CD4-positive, alpha-beta memory T cell (primary cell): ENCODE measurements around the gene PDGFRB. TPM values are rescaled to one million over a fixed set of nuclear protein-coding genes. Genes with fewer than 3 reads are reported as not detected.

ENCODE experiments used
- CTCF ChIA-PET: fragments of 350-600 bp; sonication (Branson Sonifier 250); formaldehyde crosslinking; loops from one replicate; lab custom pipeline; 2021; ENCODE audit warnings: inconsistent platforms; ENCODE audit not compliant: partially characterized antibody; lab: Charles Lee
- POLR2A ChIA-PET: fragments of 350-600 bp; sonication (Branson Sonifier 250); formaldehyde crosslinking; loops from one replicate; lab custom pipeline; 2021; ENCODE audit not compliant: partially characterized antibody; lab: Charles Lee
- DNase-seq, 5 donors: peaks; one replicate each; pipeline versions ENCODE4 v3.0.0 to v3.0.0-alpha.2; 2020 to 2022; ENCODE audit warnings: mixed read lengths in 1 of 5
- H3K27ac ChIP-seq: one replicate; pipeline ENCODE4 v1.7.0; 2013; ENCODE audit warnings: low read depth, low read length
- H3K27me3 ChIP-seq: 2 replicates; pipeline ENCODE4 v1.7.0; 2013; ENCODE audit warnings: mild to moderate bottlenecking, low read length, moderate library complexity; ENCODE audit not compliant: insufficient read depth
- H3K36me3 ChIP-seq: 2 replicates; pipeline ENCODE4 v1.7.0; 2013; ENCODE audit warnings: mild to moderate bottlenecking, low read length, moderate library complexity; ENCODE audit not compliant: insufficient read depth
- H3K4me1 ChIP-seq: 2 replicates; pipeline ENCODE4 v1.7.0; 2013; ENCODE audit warnings: mild to moderate bottlenecking, low read length, moderate library complexity; ENCODE audit not compliant: insufficient read depth
- H3K4me3 ChIP-seq, 2 donors: one replicate each; pipeline ENCODE4 v1.7.0; 2013; ENCODE audit warnings: low read length in 2 of 2, mild to moderate bottlenecking in 1 of 2
- H3K9me3 ChIP-seq, 2 donors: one replicate each; pipeline ENCODE4 v1.7.0; 2013; ENCODE audit warnings: low read length in 2 of 2, control low read depth in 1 of 2; ENCODE audit not compliant: control insufficient read depth in 1 of 2
- H3K27ac Mint-ChIP-seq, 7 donors: one replicate each; pipeline ENCODE4 v1.8.0; 2020 to 2021; ENCODE audit warnings: mixed read lengths in 7 of 7, mild to moderate bottlenecking in 6 of 7, inconsistent platforms in 3 of 7, moderate library complexity in 3 of 7
- H3K27me3 Mint-ChIP-seq, 2 donors: one replicate each; pipeline ENCODE4 v1.8.0; 2020 to 2021; ENCODE audit warnings: mixed read lengths in 2 of 2
- H3K36me3 Mint-ChIP-seq, 2 donors: one replicate each; pipeline ENCODE4 v1.8.0; 2020 to 2021; ENCODE audit warnings: mixed read lengths in 2 of 2, inconsistent platforms in 1 of 2, mild to moderate bottlenecking in 1 of 2
- H3K4me1 Mint-ChIP-seq, 4 donors: one replicate each; pipeline ENCODE4 v1.8.0; 2020 to 2021; ENCODE audit warnings: mixed read lengths in 4 of 4, mild to moderate bottlenecking in 1 of 4
- H3K4me3 Mint-ChIP-seq, 8 donors: one replicate each; pipeline ENCODE4 v1.8.0; 2020 to 2021; ENCODE audit warnings: mixed read lengths in 8 of 8, mild to moderate bottlenecking in 7 of 8, moderate library complexity in 6 of 8, inconsistent platforms in 3 of 8
- H3K9me3 Mint-ChIP-seq, 8 donors: one replicate each; pipeline ENCODE4 v1.8.0; 2020 to 2021; ENCODE audit warnings: mixed read lengths in 8 of 8, mild to moderate bottlenecking in 5 of 8, inconsistent platforms in 3 of 8, moderate library complexity in 1 of 8
- intact Hi-C: fragments of 100-400 bp; cut with micrococcal nuclease; formaldehyde crosslinking; loops from one replicate; pipeline ENCODE4 v1.15.1; 2023
- polyA plus RNA-seq, 2 donors: library from polyadenylated mRNA; unstranded; fragments of 300-500 nt; fragmentation: Illumina TruSeq; gene quantifications; one replicate each; pipeline ENCODE4 v1.2.3, GENCODE V29; 2021
- total RNA-seq, 2 experiments: library from RNA; stranded (reverse); gene quantifications; one replicate each; pipeline ENCODE4 v1.2.3, GENCODE V29; 2021

The PDGFRB gene
- total and polyA plus RNA-seq, 4 experiments from 2014 or later: not detected

GRCh38 chr5:150143350-150144245 is 12.0 kb downstream of the PDGFRB start:
- intact Hi-C loops: no loop called here
- POLR2A ChIA-PET: no interaction called here
- no peaks in the 10 kb centered on the region for H3K4me1 ChIP-seq
- DNase-seq: no peak
- Mint-ChIP-seq H3K9me3 (no peaks in the 10 kb centered on the region), H3K27me3 (peaks cover 0 to under 1% of the 10 kb centered on the region in 2 donors), H3K27ac (peak overlapping the region in 2 of 7 donors; percentile 52 to 54), H3K4me1 (peaks cover 0 to 2% (median 0%) of the 10 kb centered on the region in 4 donors), H3K4me3 (no peak overlapping the region), H3K36me3 (no peaks in the 10 kb centered on the region)
- no peaks in the 10 kb centered on the region for H3K27me3 ChIP-seq
- no peaks in the 10 kb centered on the region for H3K36me3 ChIP-seq
- no peaks in the 10 kb centered on the region for H3K9me3 ChIP-seq
- H3K27ac ChIP-seq: no peak overlapping the region
- no peak overlapping the region for H3K4me3 ChIP-seq
- CTCF ChIA-PET: no interaction called here

GRCh38 chr5:150142959-150143349 is 12.7 kb downstream of the PDGFRB start:
- H3K27me3 Mint-ChIP-seq: peaks cover 0 to 3% of the 10 kb centered on the region in 2 donors
- ChIA-PET POLR2A (no interaction called here), CTCF (no interaction called here)
- H3K4me1 Mint-ChIP-seq: peaks cover 0 to 2% (median 0%) of the 10 kb centered on the region in 4 donors
- no peaks in the 10 kb centered on the region for H3K9me3 Mint-ChIP-seq
- H3K27ac Mint-ChIP-seq: peak overlapping the region in 2 of 7 donors; percentile 17 to 49
- Histone ChIP-seq H3K27me3 (no peaks in the 10 kb centered on the region), H3K27ac (no peak overlapping the region), H3K9me3 (no peaks in the 10 kb centered on the region), H3K36me3 (no peaks in the 10 kb centered on the region), H3K4me1 (no peaks in the 10 kb centered on the region), H3K4me3 (no peak overlapping the region)
- no peak for DNase-seq
- intact Hi-C loops: no loop called here
- H3K4me3 Mint-ChIP-seq: no peak overlapping the region
- no peaks in the 10 kb centered on the region for H3K36me3 Mint-ChIP-seq

GRCh38 chr5:150142185-150142958 is 13.3 kb downstream of the PDGFRB start:
- CTCF ChIA-PET: no interaction called here
- intact Hi-C loops: no loop called here
- H3K27ac Mint-ChIP-seq: peak overlapping the region in 1 of 7 donors; percentile 2

GRCh38 chr5:150141544-150142184 is 14.0 kb downstream of the PDGFRB start:
- Mint-ChIP-seq H3K27ac (no peak overlapping the region), H3K9me3 (no peaks in the 10 kb centered on the region), H3K4me1 (peaks cover 0 to 2% (median 0%) of the 10 kb centered on the region in 4 donors), H3K4me3 (no peak overlapping the region), H3K36me3 (no peaks in the 10 kb centered on the region), H3K27me3 (peaks cover 0 to 6% of the 10 kb centered on the region in 2 donors)
- ChIA-PET POLR2A (no interaction called here), CTCF (no interaction called here)
- Histone ChIP-seq H3K4me3 (no peak overlapping the region), H3K36me3 (no peaks in the 10 kb centered on the region), H3K9me3 (no peaks in the 10 kb centered on the region), H3K4me1 (no peaks in the 10 kb centered on the region), H3K27ac (no peak overlapping the region), H3K27me3 (no peaks in the 10 kb centered on the region)
- no peak for DNase-seq
- intact Hi-C loops: no loop called here

More at GRCh38 chr5:150142185-150142958, 13.3 kb downstream of the PDGFRB start:
- POLR2A ChIA-PET: no interaction called here
- Mint-ChIP-seq H3K4me3 (no peak overlapping the region), H3K4me1 (peaks cover 0 to 2% (median 0%) of the 10 kb centered on the region in 4 donors), H3K27me3 (peaks cover 0 to 6% of the 10 kb centered on the region in 2 donors), H3K9me3 (no peaks in the 10 kb centered on the region), H3K36me3 (no peaks in the 10 kb centered on the region)
- Histone ChIP-seq H3K27ac (no peak overlapping the region), H3K36me3 (no peaks in the 10 kb centered on the region), H3K4me3 (no peak overlapping the region), H3K4me1 (no peaks in the 10 kb centered on the region), H3K27me3 (no peaks in the 10 kb centered on the region), H3K9me3 (no peaks in the 10 kb centered on the region)
- no peak for DNase-seq

GRCh38 chr5:150140830-150141229 is 14.8 kb downstream of the PDGFRB start:
- peaks cover 0 to 2% (median 0%) of the 10 kb centered on the region in 4 donors for H3K4me1 Mint-ChIP-seq
- no peaks in the 10 kb centered on the region for H3K9me3 Mint-ChIP-seq
- no peaks in the 10 kb centered on the region for H3K36me3 Mint-ChIP-seq
- Histone ChIP-seq H3K4me1 (no peaks in the 10 kb centered on the region), H3K36me3 (no peaks in the 10 kb centered on the region), H3K4me3 (no peak overlapping the region), H3K27ac (no peak overlapping the region), H3K9me3 (no peaks in the 10 kb centered on the region), H3K27me3 (no peaks in the 10 kb centered on the region)
- H3K27ac Mint-ChIP-seq: no peak overlapping the region
- CTCF ChIA-PET: no interaction called here
- peaks cover 0 to 6% of the 10 kb centered on the region in 2 donors for H3K27me3 Mint-ChIP-seq
- H3K4me3 Mint-ChIP-seq: no peak overlapping the region
- POLR2A ChIA-PET: no interaction called here
- intact Hi-C loops: no loop called here
- DNase-seq: no peak

GRCh38 chr5:150139334-150139733 is 16.3 kb downstream of the PDGFRB start:
- Histone ChIP-seq H3K27me3 (no peaks in the 10 kb centered on the region), H3K4me1 (no peaks in the 10 kb centered on the region), H3K27ac (no peak overlapping the region), H3K9me3 (no peaks in the 10 kb centered on the region), H3K4me3 (no peak overlapping the region), H3K36me3 (no peaks in the 10 kb centered on the region)
- DNase-seq: no peak
- POLR2A ChIA-PET: no interaction called here
- Mint-ChIP-seq H3K36me3 (no peaks in the 10 kb centered on the region), H3K4me1 (no peaks in the 10 kb centered on the region), H3K27ac (no peak overlapping the region), H3K4me3 (no peak overlapping the region), H3K9me3 (no peaks in the 10 kb centered on the region), H3K27me3 (peaks cover 0 to 11% of the 10 kb centered on the region in 2 donors)
- intact Hi-C loops: no loop called here
- CTCF ChIA-PET: no interaction called here
